Keratinocyte (primary cell): ENCODE measurements around the gene H2AZ2. TPM values are rescaled to one million over a fixed set of nuclear protein-coding genes. Genes with fewer than 3 reads are reported as not detected.

Experiments
- DNase-seq: peaks from one replicate; pipeline ENCODE4 v3.0.0-alpha.2; 2011; ENCODE audit warnings: low read depth, missing footprints, low spot score
- FAIRE-seq: peaks from 2 replicates; lab custom pipeline; 2011; peaks lifted over from hg19 to GRCh38; lab: Jason Lieb, UNC
- H2AFZ ChIP-seq: 2 replicates; pipeline ENCODE4 v1.6.0; 2012; ENCODE audit warnings: low read length, control low read depth, inconsistent platforms; ENCODE audit not compliant: control insufficient read depth
- H3K27ac ChIP-seq: 2 replicates; pipeline ENCODE4 v1.5.1; 2011; ENCODE audit warnings: low read length; ENCODE audit not compliant: control insufficient read depth, insufficient read depth
- H3K27me3 ChIP-seq: 3 replicates; pipeline ENCODE4 v1.6.0; 2011; ENCODE audit warnings: low read length; ENCODE audit not compliant: control insufficient read depth, insufficient read depth; ENCODE audit errors: extremely low read depth
- H3K36me3 ChIP-seq, 2 experiments: 2 replicates in 1 of 2; 3 replicates in 1 of 2; pipeline ENCODE4 v1.5.1; 2011; ENCODE audit warnings: low read length in 2 of 2, mild to moderate bottlenecking in 1 of 2; ENCODE audit not compliant: control insufficient read depth in 2 of 2, insufficient read depth in 2 of 2; ENCODE audit errors: extremely low read depth in 1 of 2
- H3K4me1 ChIP-seq: 3 replicates; pipeline ENCODE4 v1.5.1; 2011; ENCODE audit warnings: low read length; ENCODE audit not compliant: control insufficient read depth, insufficient read depth; ENCODE audit errors: extremely low read depth
- H3K4me2 ChIP-seq: 3 replicates; pipeline ENCODE4 v1.6.0; 2011; ENCODE audit warnings: low read depth, low read length; ENCODE audit not compliant: control insufficient read depth, insufficient read depth; ENCODE audit errors: extremely low read depth
- H3K4me3 ChIP-seq, 3 experiments: fragments of 200-600 bp in 1 of 3; sonication (generic) in 1 of 3; 2 replicates in 2 of 3; 3 replicates in 1 of 3; pipeline ENCODE4 v1.5.1; 2011 to 2016; ENCODE audit warnings: low read length in 3 of 3, mild to moderate bottlenecking in 3 of 3, control low read depth in 2 of 3, inconsistent platforms in 1 of 3, low read depth in 1 of 3, mixed read lengths in 1 of 3, mixed run types in 1 of 3, moderate library complexity in 1 of 3; ENCODE audit not compliant: control insufficient read depth in 2 of 3, insufficient read depth in 2 of 3; ENCODE audit errors: extremely low read depth in 1 of 3
- H3K79me2 ChIP-seq: 2 replicates; pipeline ENCODE4 v1.6.0; 2012; ENCODE audit warnings: low read length; ENCODE audit not compliant: control insufficient read depth, insufficient read depth
- H3K9ac ChIP-seq: 3 replicates; pipeline ENCODE4 v1.6.0; 2011; ENCODE audit warnings: low read length; ENCODE audit not compliant: control insufficient read depth, insufficient read depth; ENCODE audit errors: extremely low read depth
- H3K9me1 ChIP-seq: 3 replicates; pipeline ENCODE4 v1.6.0; 2011; ENCODE audit warnings: low read length; ENCODE audit not compliant: control insufficient read depth, insufficient read depth; ENCODE audit errors: extremely low read depth
- H3K9me3 ChIP-seq: 2 replicates; pipeline ENCODE4 v1.5.1; 2012; ENCODE audit warnings: low read depth, low read length; ENCODE audit not compliant: control insufficient read depth
- H4K20me1 ChIP-seq: 3 replicates; pipeline ENCODE4 v1.6.0; 2011; ENCODE audit warnings: low read length; ENCODE audit not compliant: control insufficient read depth, insufficient read depth; ENCODE audit errors: extremely low read depth
- CTCF ChIP-seq, 3 experiments: IDR thresholded peaks in 1 of 3; conservative IDR thresholded peaks in 1 of 3; optimal IDR thresholded peaks in 1 of 3; 2 replicates in 2 of 3; 3 replicates in 1 of 3; pipeline versions ENCODE3 to v1.5.1; 2011; ENCODE audit warnings: low read length in 3 of 3, mild to moderate bottlenecking in 3 of 3, moderate library complexity in 2 of 3, control low read depth in 1 of 3, inconsistent platforms in 1 of 3; ENCODE audit not compliant: insufficient read depth in 2 of 3; ENCODE audit errors: extremely low read depth in 1 of 3
- EZH2 ChIP-seq: IDR thresholded peaks from one replicate; pipeline ENCODE4 v1.6.1; 2012; ENCODE audit warnings: inconsistent platforms, mild to moderate bottlenecking, low read length, moderate library complexity
- dilution Hi-C: fragments of 300-500 bp; cut with MboI; formaldehyde crosslinking; loops from one replicate; pipeline ENCODE4 v1.7.0; 2020; ENCODE audit warnings: low sequenced_read_pairs; ENCODE audit not compliant: extremely low pct_ligation_motif_present
- polyA minus RNA-seq, 3 experiments: library from RNA; depleted of rRNA, polyadenylated mRNA; stranded (reverse); fragments of >200 nt; gene quantifications; 1 replicate in 1 of 3; 2 replicates in 1 of 3; 3 replicates in 1 of 3; pipeline ENCODE4 v1.2.3, GENCODE V29; 2011
- polyA plus RNA-seq, 5 experiments: library from polyadenylated mRNA; depleted of rRNA in 3 of 5; stranded (reverse) in 3 of 5; stranded (forward) in 1 of 5; unstranded in 1 of 5; fragments of >200 nt; gene quantifications; 1 replicate in 1 of 5; 2 replicates in 3 of 5; 3 replicates in 1 of 5; pipeline versions ENCODE4 v1.2.1 to v1.2.3, GENCODE V29; 2011 to 2012; ENCODE audit warnings: missing spikeins in 2 of 5, low read depth in 1 of 5, low replicate concordance in 1 of 5

The H2AZ2 gene
- 62.6 to 139 TPM (median 131 TPM) in 3 replicates for polyA plus RNA-seq
- 54.4 TPM for polyA plus RNA-seq (2011; ENCODE audit: low read depth)
- 79.9 and 107 TPM in 2 replicates for polyA plus RNA-seq (2011; cell fraction: cytosol; rRNA removed)
- 30.9 and 39.7 TPM in 2 replicates for polyA plus RNA-seq (2011; cell fraction: nucleus; rRNA removed)
- 58.6 and 129 TPM in 2 replicates for polyA plus RNA-seq (2012; ENCODE audit: low replicate concordance)
- polyA minus RNA-seq = 47.6 to 84.5 TPM (median 48.3 TPM) in 3 replicates
- polyA minus RNA-seq (2011; cell fraction: cytosol; rRNA and poly(A)+ RNA removed) = 26.1 TPM
- polyA minus RNA-seq (2011; cell fraction: nucleus; rRNA and poly(A)+ RNA removed) = 7.8 and 23.9 TPM in 2 replicates

- Histone ChIP-seq H3K36me3 (no peaks in the 10 kb centered on the region), H3K4me3 (peak within 1 kb of the TSS; percentile 69 to 96 (median 80)), H3K9me1 (no peaks in the 10 kb centered on the region), H3K27me3 (no peaks in the 10 kb centered on the region), H3K27ac (peak within 1 kb of the TSS; percentile 94), H2AFZ (peak within 1 kb of the TSS; percentile 99), H3K79me2 (peaks cover 45% of the 10 kb centered on the region), H3K9ac (peak within 1 kb of the TSS; percentile 91), H3K4me1 (peaks cover 12% of the 10 kb centered on the region), H3K9me3 (no peaks in the 10 kb centered on the region), H3K4me2 (peak within 1 kb of the TSS; percentile 92), H4K20me1 (no peaks in the 10 kb centered on the region)
- DNase-seq (peak; percentile 98), FAIRE-seq (no peak)
- no peak for TF ChIP-seq CTCF (optimal IDR thresholded peaks at IDR 0.05 in 1 of 3, IDR thresholded peaks at IDR 0.05 in 1 of 3, conservative IDR thresholded peaks at IDR 0.05 in 1 of 3; ENCODE audit: extremely low read depth in 1 of 3, insufficient read depth in 2 of 3, low read length in 3 of 3)
- no peak for TF ChIP-seq EZH2
- dilution Hi-C loops = no loop called here
Measured at GRCh38 chr7:44847920-44848634, at the start of gene H2AZ2. TSS of gene H2AZ2 (minus strand) at chr7:44848087. CDS start at chr7:44847971, 116 bp downstream.

DNA sequence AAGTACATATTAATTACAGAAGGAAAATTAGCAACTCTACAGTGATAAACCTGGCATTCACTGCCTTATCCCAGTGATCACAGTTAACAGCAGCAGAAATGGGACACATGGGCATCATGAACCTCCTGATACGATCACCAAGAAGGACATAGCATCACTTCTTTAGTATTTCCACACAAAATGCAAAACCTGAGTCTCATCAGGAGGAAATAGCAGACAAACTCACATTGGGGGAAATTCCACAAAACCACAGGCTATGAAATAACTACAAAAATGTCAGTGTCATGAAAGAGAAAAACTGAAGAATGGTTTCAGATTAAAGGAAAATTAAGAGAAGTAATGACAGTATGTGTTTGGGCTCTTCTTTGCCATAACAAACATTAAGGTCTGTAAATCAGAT lies 49.4 kb upstream of the H2AZ2 start:
- Histone ChIP-seq H3K4me3 (no peak overlapping the region), H3K4me2 (no peak overlapping the region), H3K79me2 (no peaks in the 10 kb centered on the region), H3K9me3 (no peaks in the 10 kb centered on the region), H2AFZ (no peak overlapping the region), H3K27ac (no peak overlapping the region), H4K20me1 (no peaks in the 10 kb centered on the region), H3K4me1 (no peaks in the 10 kb centered on the region), H3K27me3 (no peaks in the 10 kb centered on the region), H3K36me3 (no peaks in the 10 kb centered on the region), H3K9ac (no peak overlapping the region), H3K9me1 (no peaks in the 10 kb centered on the region)
- FAIRE-seq = no peak
- dilution Hi-C loops = no loop called here
- no peak for DNase-seq
- TF ChIP-seq CTCF (optimal IDR thresholded peaks at IDR 0.05 in 1 of 3, IDR thresholded peaks at IDR 0.05 in 1 of 3, conservative IDR thresholded peaks at IDR 0.05 in 1 of 3; ENCODE audit: extremely low read depth in 1 of 3, insufficient read depth in 2 of 3, low read length in 3 of 3) = no peak
- TF ChIP-seq EZH2 = no peak
